GM23248 (cell line): ENCODE results near the gene SYNE3. TPM values are rescaled to one million over a fixed set of nuclear protein-coding genes. Genes with fewer than 3 reads are reported as not detected.

Experiments
- DNase-seq: peaks from one replicate; pipeline ENCODE4 v3.0.0-alpha.2; 2015
- H2AFZ ChIP-seq: fragments of 200-600 bp; sonication (generic); 2 replicates; pipeline ENCODE4 v1.6.1; 2016; ENCODE audit warnings: antibody characterized with exemption
- H3F3A ChIP-seq: fragments of 200-600 bp; sonication (generic); 2 replicates; pipeline ENCODE4 v1.6.1; 2016; ENCODE audit warnings: mild to moderate bottlenecking, antibody characterized with exemption, mixed run types; ENCODE audit not compliant: insufficient read depth
- H3K27ac ChIP-seq: fragments of 200-600 bp; sonication (generic); 2 replicates; pipeline ENCODE4 v1.5.1; 2016; ENCODE audit warnings: mild to moderate bottlenecking
- H3K27me3 ChIP-seq: fragments of 200-600 bp; sonication (generic); replicated peaks from 2 replicates; pipeline ENCODE4 v1.6.1; 2016; ENCODE audit warnings: mild to moderate bottlenecking; ENCODE audit not compliant: insufficient read depth
- H3K36me3 ChIP-seq: fragments of 200-600 bp; sonication (generic); 2 replicates; pipeline ENCODE4 v1.6.1; 2016; ENCODE audit warnings: low read depth, mild to moderate bottlenecking
- H3K4me1 ChIP-seq: fragments of 200-600 bp; sonication (generic); 2 replicates; pipeline ENCODE4 v1.6.1; 2016; ENCODE audit warnings: mild to moderate bottlenecking; ENCODE audit not compliant: insufficient read depth
- H3K4me2 ChIP-seq: fragments of 200-600 bp; sonication (generic); one replicate; pipeline ENCODE4 v1.6.1; 2016; ENCODE audit warnings: mild to moderate bottlenecking; ENCODE audit not compliant: unreplicated experiment
- H3K4me3 ChIP-seq: fragments of 200-600 bp; sonication (generic); 2 replicates; pipeline ENCODE4 v1.5.1; 2016; ENCODE audit warnings: mild to moderate bottlenecking
- H3K79me2 ChIP-seq: fragments of 200-600 bp; sonication (generic); 2 replicates; pipeline ENCODE4 v1.6.1; 2016; ENCODE audit warnings: mild to moderate bottlenecking; ENCODE audit not compliant: insufficient read depth
- H3K9ac ChIP-seq: fragments of 200-600 bp; sonication (generic); 2 replicates; pipeline ENCODE4 v1.6.1; 2016; ENCODE audit warnings: mild to moderate bottlenecking
- H3K9me2 ChIP-seq: fragments of 200-600 bp; sonication (generic); 2 replicates; pipeline ENCODE4 v1.6.1; 2016; ENCODE audit warnings: mixed run types, mild to moderate bottlenecking, moderate library complexity; ENCODE audit not compliant: insufficient read depth
- H3K9me3 ChIP-seq: fragments of 200-600 bp; sonication (generic); one replicate; pipeline ENCODE4 v1.6.1; 2017; ENCODE audit warnings: low read depth
- H4K20me1 ChIP-seq: fragments of 200-600 bp; sonication (generic); 2 replicates; pipeline ENCODE4 v1.6.0; 2016; ENCODE audit not compliant: insufficient read depth
- EZH2 ChIP-seq: fragments of 200-600 bp; sonication (generic); IDR thresholded peaks from 2 replicates; pipeline ENCODE4 v1.6.1; 2018; ENCODE audit warnings: antibody characterized with exemption, mild to moderate bottlenecking; ENCODE audit not compliant: insufficient read depth, poor library complexity, severe bottlenecking
- EZH2phosphoT487 ChIP-seq: fragments of 200-600 bp; sonication (generic); IDR thresholded peaks from 2 replicates; pipeline ENCODE4 v1.6.1; 2018; ENCODE audit warnings: antibody characterized with exemption, moderate library complexity, mild to moderate bottlenecking, low read depth; ENCODE audit not compliant: insufficient read depth
- WGBS, 2 experiments: methylation state at CpG; one replicate each; pipeline ENCODE4 v1.1.6; 2015 to 2017; ENCODE audit warnings: low lambda C conversion rate in 2 of 2, low coverage in 1 of 2; ENCODE audit errors: missing lambda C conversion rate in 2 of 2; 5-methylcytosine and 5-hydroxymethylcytosine counted together
- in situ Hi-C: fragments of 300-500 bp; cut with MboI; formaldehyde crosslinking; loops from 2 replicates; pipeline ENCODE4 v1.15.0; 2020
- polyA plus RNA-seq: library from polyadenylated mRNA; unstranded; fragments of >200 nt; fragmentation: Nextera tagmentation; extraction: Ambion mirVana; gene quantifications from 2 replicates; pipeline ENCODE4 v1.2.1, GENCODE V29; 2016
- total RNA-seq: library from RNA; depleted of rRNA; stranded (reverse); fragments of >200 nt; shearing (Covaris generic); gene quantifications from 2 replicates; pipeline ENCODE4 v1.2.3, GENCODE V29; 2014

Gene SYNE3
- total and polyA plus RNA-seq, 2 experiments from 2014 or later, result 1.2 to 4.8 TPM

- TF ChIP-seq EZH2phosphoT487 (no peak), EZH2 (no peak)
- 87 to 91% methylated on average over 9 of the region's 9 CpGs for WGBS, 2 experiments
- peak overlapping the region; percentile 79 for H3K27ac ChIP-seq
These were observed 35.6 kb downstream of the SYNE3 start for GRCh38 chr14:95480887-95481226.

GRCh38 chr14:95480109-95480886, 36.2 kb downstream of the SYNE3 start:
- Histone ChIP-seq H3K4me1 (peaks cover 28% of the 10 kb centered on the region), H3K9me2 (no peaks in the 10 kb centered on the region), H3K36me3 (no peaks in the 10 kb centered on the region), H3K27ac (peak overlapping the region; percentile 79), H3K4me2 (peak overlapping the region; percentile 70), H3K27me3 (no peaks in the 10 kb centered on the region), H3K4me3 (no peak overlapping the region), H3F3A (peaks cover 19% of the 10 kb centered on the region), H3K9me3 (no peaks in the 10 kb centered on the region), H2AFZ (peak overlapping the region; percentile 33; the same call in 1 of the 2 replicates), H3K9ac (peak overlapping the region; percentile 67), H4K20me1 (no peaks in the 10 kb centered on the region), H3K79me2 (no peaks in the 10 kb centered on the region)
- TF ChIP-seq EZH2phosphoT487 (no peak), EZH2 (no peak)
- WGBS, 2 experiments, result 14 to 15% methylated on average over 11 of the region's 11 CpGs
- in situ Hi-C loops, result no loop called here
- DNase-seq, result peak; percentile 91

More at GRCh38 chr14:95480887-95481226, 35.6 kb downstream of the SYNE3 start:
- H3K4me2 ChIP-seq, result no peak overlapping the region
- H3K36me3 ChIP-seq, result no peaks in the 10 kb centered on the region
- no peak overlapping the region for H2AFZ ChIP-seq
- peaks cover 28% of the 10 kb centered on the region for H3K4me1 ChIP-seq
- H3F3A ChIP-seq, result peaks cover 19% of the 10 kb centered on the region
- H3K27me3 ChIP-seq, result no peaks in the 10 kb centered on the region
- H4K20me1 ChIP-seq, result no peaks in the 10 kb centered on the region
- no peak overlapping the region for H3K4me3 ChIP-seq
- in situ Hi-C loops, result no loop called here
- no peaks in the 10 kb centered on the region for H3K9me3 ChIP-seq
- no peaks in the 10 kb centered on the region for H3K9me2 ChIP-seq
- H3K9ac ChIP-seq, result 0 out of 2 replicates have a peak overlapping the region, but pooled peaks have one; percentile 67
- DNase-seq, result no peak
- no peaks in the 10 kb centered on the region for H3K79me2 ChIP-seq

DNA sequence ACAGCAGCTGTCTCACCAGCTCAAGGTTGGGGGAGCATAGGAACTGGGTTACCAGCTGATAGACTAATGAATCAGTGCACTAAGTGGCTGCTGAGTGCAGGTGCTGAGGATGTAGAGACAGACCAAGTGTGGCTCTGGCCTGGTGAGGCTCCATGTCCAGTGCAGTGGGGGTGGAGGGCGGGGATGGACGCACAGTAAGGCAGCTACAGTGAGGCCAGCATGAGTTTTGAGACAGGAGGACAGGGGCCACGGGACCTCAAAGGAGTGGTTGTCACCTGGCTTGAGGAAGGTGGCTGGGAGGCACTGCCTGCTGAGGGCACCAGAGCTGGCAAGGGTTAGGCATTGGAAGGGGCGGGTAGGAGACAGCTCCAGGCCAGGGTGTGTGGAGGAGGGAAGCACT, 37.0 kb downstream of the SYNE3 start:
- no peaks in the 10 kb centered on the region for H3K9me2 ChIP-seq
- no peaks in the 10 kb centered on the region for H3K27me3 ChIP-seq
- no peak overlapping the region for H3K4me3 ChIP-seq
- H3F3A ChIP-seq, result peaks cover 19% of the 10 kb centered on the region
- no peaks in the 10 kb centered on the region for H3K79me2 ChIP-seq
- H2AFZ ChIP-seq, result no peak overlapping the region
- in situ Hi-C loops, result no loop called here
- no peaks in the 10 kb centered on the region for H3K36me3 ChIP-seq
- no peaks in the 10 kb centered on the region for H3K9me3 ChIP-seq
- WGBS, 2 experiments, result 64 to 65% methylated on average over 4 of the region's 4 CpGs
- no peak for DNase-seq
- peak overlapping the region; percentile 70 for H3K4me2 ChIP-seq
- TF ChIP-seq EZH2phosphoT487 (no peak), EZH2 (no peak)
- H3K4me1 ChIP-seq, result peaks cover 28% of the 10 kb centered on the region
- peak overlapping the region; percentile 79 for H3K27ac ChIP-seq
- H4K20me1 ChIP-seq, result no peaks in the 10 kb centered on the region
- 0 out of 2 replicates have a peak overlapping the region, but pooled peaks have one; percentile 21 for H3K9ac ChIP-seq

GRCh38 chr14:95478818-95479217, 37.6 kb downstream of the SYNE3 start:
- 97% methylated on average over 4 of the region's 4 CpGs for WGBS, 2 experiments
- H3K4me3 ChIP-seq, result no peak overlapping the region
- TF ChIP-seq EZH2phosphoT487, result no peak
- no peak for TF ChIP-seq EZH2
- no peaks in the 10 kb centered on the region for H3K79me2 ChIP-seq
- no peak overlapping the region for H3K9ac ChIP-seq
- peaks cover 27% of the 10 kb centered on the region for H3K4me1 ChIP-seq
- no peaks in the 10 kb centered on the region for H3K36me3 ChIP-seq
- H3K9me3 ChIP-seq, result no peaks in the 10 kb centered on the region
- H3K27ac ChIP-seq, result no peak overlapping the region
- no peak for DNase-seq
- H3K9me2 ChIP-seq, result no peaks in the 10 kb centered on the region
- H4K20me1 ChIP-seq, result no peaks in the 10 kb centered on the region
- no peak overlapping the region for H3K4me2 ChIP-seq
- in situ Hi-C loops, result no loop called here
- H3F3A ChIP-seq, result peaks cover 17% of the 10 kb centered on the region
- H2AFZ ChIP-seq, result no peak overlapping the region
- no peaks in the 10 kb centered on the region for H3K27me3 ChIP-seq
